WTC11 (cell line): ENCODE data around the gene DISC1. TPM values are rescaled to one million over a fixed set of nuclear protein-coding genes. Genes with fewer than 3 reads are reported as not detected.

Experiments used
- ATAC-seq: fragments of 200-7000 bp; cut with Tn5 transposase; 2 replicates; pipeline ENCODE4 v1.10.0; 2021; ENCODE audit warnings: mild to moderate bottlenecking, moderate library complexity
- CTCF ChIA-PET: fragments of 300-600 bp; sonication (Branson Sonifier 250); formaldehyde crosslinking; loops from one replicate; lab custom pipeline; 2021; ENCODE audit warnings: antibody characterized with exemption; lab: Charles Lee
- POLR2A ChIA-PET: fragments of 350-600 bp; sonication (Branson Sonifier 250); formaldehyde crosslinking; loops from one replicate; lab custom pipeline; 2021; ENCODE audit warnings: antibody characterized with exemption; lab: Charles Lee
- DNase-seq: peaks from one replicate; pipeline ENCODE4 v3.0.0; 2021; ENCODE audit warnings: low spot score
- H3K27ac Mint-ChIP-seq: 2 replicates; pipeline ENCODE4 v1.8.0; 2021; ENCODE audit warnings: mixed read lengths
- H3K27me3 Mint-ChIP-seq: 2 replicates; pipeline ENCODE4 v1.8.0; 2021; ENCODE audit warnings: low read depth, mild to moderate bottlenecking, moderate library complexity, mixed read lengths
- H3K36me3 Mint-ChIP-seq: 2 replicates; pipeline ENCODE4 v1.8.0; 2021; ENCODE audit warnings: mixed read lengths
- H3K4me1 Mint-ChIP-seq: 2 replicates; pipeline ENCODE4 v1.8.0; 2022; ENCODE audit warnings: mixed read lengths
- H3K4me3 Mint-ChIP-seq: 2 replicates; pipeline ENCODE4 v1.8.0; 2021; ENCODE audit warnings: mild to moderate bottlenecking, moderate library complexity, mixed read lengths
- H3K9me3 Mint-ChIP-seq: 2 replicates; pipeline ENCODE4 v1.8.0; 2021; ENCODE audit warnings: mixed read lengths
- ELF4 ChIP-seq: sonication (generic); formaldehyde crosslinking; IDR thresholded peaks from 2 replicates; pipeline ENCODE4 v1.8.1; 2022; ENCODE audit warnings: low read depth, mild to moderate bottlenecking, moderate library complexity, missing genetic modification reagents
- GABPB1 ChIP-seq: sonication (generic); formaldehyde crosslinking; IDR thresholded peaks from 2 replicates; pipeline ENCODE4 v1.8.1; 2023; ENCODE audit warnings: mild to moderate bottlenecking, missing genetic modification reagents
- GRHL2 ChIP-seq: fragments of 250-450 bp; sonication (Bioruptor Pico); IDR thresholded peaks from 2 replicates; pipeline ENCODE4 v1.8.0; 2022; ENCODE audit warnings: mild to moderate bottlenecking, moderate library complexity; ENCODE audit not compliant: insufficient replicate concordance, severe bottlenecking
- JAZF1 ChIP-seq: fragments of 250-450 bp; sonication (Bioruptor Pico); IDR thresholded peaks from 2 replicates; pipeline ENCODE4 v1.9.0; 2021; ENCODE audit warnings: moderate library complexity, mild to moderate bottlenecking, inconsistent platforms
- MYBL2 ChIP-seq: sonication (generic); formaldehyde crosslinking; IDR thresholded peaks from 2 replicates; pipeline ENCODE4 v1.8.1; 2023; ENCODE audit warnings: mild to moderate bottlenecking, moderate library complexity, missing genetic modification reagents
- NFATC4 ChIP-seq: fragments of 250-450 bp; sonication (Bioruptor Pico); IDR thresholded peaks from 2 replicates; pipeline ENCODE4 v1.9.0; 2021; ENCODE audit warnings: mild to moderate bottlenecking
- NFYB ChIP-seq: sonication (generic); formaldehyde crosslinking; conservative IDR thresholded peaks from 2 replicates; pipeline ENCODE4 v1.8.0; 2022; ENCODE audit warnings: low read depth, missing genetic modification reagents
- SOX15 ChIP-seq: fragments of 250-450 bp; sonication (Bioruptor Pico); IDR thresholded peaks from 2 replicates; pipeline ENCODE4 v1.9.0; 2021; ENCODE audit warnings: mild to moderate bottlenecking
- ZBTB21 ChIP-seq: sonication (generic); formaldehyde crosslinking; IDR thresholded peaks from 2 replicates; pipeline ENCODE4 v1.8.1; 2023; ENCODE audit warnings: mild to moderate bottlenecking, missing genetic modification reagents, borderline replicate concordance
- ZNF263 ChIP-seq: sonication (generic); formaldehyde crosslinking; IDR thresholded peaks from 2 replicates; pipeline ENCODE4 v1.8.1; 2022; ENCODE audit warnings: low read depth, mild to moderate bottlenecking, moderate library complexity, missing genetic modification reagents
- ZNF423 ChIP-seq: fragments of 250-450 bp; sonication (Bioruptor Pico); IDR thresholded peaks from 2 replicates; pipeline ENCODE4 v2.1.2; 2022; ENCODE audit warnings: mild to moderate bottlenecking, moderate library complexity
- ZNF671 ChIP-seq: fragments of 250-450 bp; sonication (Bioruptor Pico); IDR thresholded peaks from 2 replicates; pipeline ENCODE4 v1.8.0; 2021; ENCODE audit warnings: mild to moderate bottlenecking
- total RNA-seq: library from RNA; stranded (reverse); gene quantifications from 3 replicates; pipeline ENCODE4 v1.2.3, GENCODE V29; 2021
- TF ChIP-seq, protein P1 (sequence below): sonication (generic); formaldehyde crosslinking; IDR thresholded peaks from 2 replicates; pipeline ENCODE4 v1.8.0; 2023; ENCODE audit warnings: missing genetic modification reagents, mild to moderate bottlenecking, borderline replicate concordance
- TF ChIP-seq, protein P2 (sequence below): fragments of 200-600 bp; IDR thresholded peaks from 2 replicates; pipeline ENCODE4 v1.8.0; 2022; ENCODE audit warnings: antibody characterized with exemption
- TF ChIP-seq, protein P3 (sequence below): fragments of 250-450 bp; sonication (Bioruptor Pico); IDR thresholded peaks from 2 replicates; pipeline ENCODE4 v1.9.0; 2021; ENCODE audit warnings: mild to moderate bottlenecking
- TF ChIP-seq, protein P4 (sequence below): fragments of 250-450 bp; sonication (Bioruptor Pico); IDR thresholded peaks from 2 replicates; pipeline ENCODE4 v1.9.0; 2021; ENCODE audit warnings: mild to moderate bottlenecking, borderline replicate concordance

The DISC1 gene
- total RNA-seq, 1 experiment from 2014 or later: 5.5 TPM

DNA sequence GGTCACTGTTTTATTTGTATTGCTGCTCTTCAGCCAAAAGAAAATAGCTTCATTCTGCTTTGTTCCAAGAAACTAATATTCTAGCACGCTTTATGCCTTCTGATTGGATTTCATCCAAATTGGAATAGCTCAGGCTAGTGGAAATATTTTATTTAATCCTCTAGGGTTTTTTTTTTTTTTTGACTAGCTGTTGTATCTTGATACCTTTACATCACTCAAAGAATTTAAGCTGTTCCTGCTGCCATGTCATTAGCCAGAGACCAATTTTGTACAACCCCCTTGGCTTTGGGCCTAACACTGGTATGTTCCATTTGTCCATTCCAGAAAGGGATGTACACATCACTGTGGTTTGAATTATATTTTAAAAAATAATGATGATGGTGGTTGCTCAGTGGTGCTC, 103.0 kb downstream of the DISC1 start (continued):
- TF ChIP-seq, protein P1, sequence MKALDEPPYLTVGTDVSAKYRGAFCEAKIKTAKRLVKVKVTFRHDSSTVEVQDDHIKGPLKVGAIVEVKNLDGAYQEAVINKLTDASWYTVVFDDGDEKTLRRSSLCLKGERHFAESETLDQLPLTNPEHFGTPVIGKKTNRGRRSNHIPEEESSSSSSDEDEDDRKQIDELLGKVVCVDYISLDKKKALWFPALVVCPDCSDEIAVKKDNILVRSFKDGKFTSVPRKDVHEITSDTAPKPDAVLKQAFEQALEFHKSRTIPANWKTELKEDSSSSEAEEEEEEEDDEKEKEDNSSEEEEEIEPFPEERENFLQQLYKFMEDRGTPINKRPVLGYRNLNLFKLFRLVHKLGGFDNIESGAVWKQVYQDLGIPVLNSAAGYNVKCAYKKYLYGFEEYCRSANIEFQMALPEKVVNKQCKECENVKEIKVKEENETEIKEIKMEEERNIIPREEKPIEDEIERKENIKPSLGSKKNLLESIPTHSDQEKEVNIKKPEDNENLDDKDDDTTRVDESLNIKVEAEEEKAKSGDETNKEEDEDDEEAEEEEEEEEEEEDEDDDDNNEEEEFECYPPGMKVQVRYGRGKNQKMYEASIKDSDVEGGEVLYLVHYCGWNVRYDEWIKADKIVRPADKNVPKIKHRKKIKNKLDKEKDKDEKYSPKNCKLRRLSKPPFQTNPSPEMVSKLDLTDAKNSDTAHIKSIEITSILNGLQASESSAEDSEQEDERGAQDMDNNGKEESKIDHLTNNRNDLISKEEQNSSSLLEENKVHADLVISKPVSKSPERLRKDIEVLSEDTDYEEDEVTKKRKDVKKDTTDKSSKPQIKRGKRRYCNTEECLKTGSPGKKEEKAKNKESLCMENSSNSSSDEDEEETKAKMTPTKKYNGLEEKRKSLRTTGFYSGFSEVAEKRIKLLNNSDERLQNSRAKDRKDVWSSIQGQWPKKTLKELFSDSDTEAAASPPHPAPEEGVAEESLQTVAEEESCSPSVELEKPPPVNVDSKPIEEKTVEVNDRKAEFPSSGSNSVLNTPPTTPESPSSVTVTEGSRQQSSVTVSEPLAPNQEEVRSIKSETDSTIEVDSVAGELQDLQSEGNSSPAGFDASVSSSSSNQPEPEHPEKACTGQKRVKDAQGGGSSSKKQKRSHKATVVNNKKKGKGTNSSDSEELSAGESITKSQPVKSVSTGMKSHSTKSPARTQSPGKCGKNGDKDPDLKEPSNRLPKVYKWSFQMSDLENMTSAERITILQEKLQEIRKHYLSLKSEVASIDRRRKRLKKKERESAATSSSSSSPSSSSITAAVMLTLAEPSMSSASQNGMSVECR (CRISPR knock-in tag): no peak
- TF ChIP-seq, protein P2, sequence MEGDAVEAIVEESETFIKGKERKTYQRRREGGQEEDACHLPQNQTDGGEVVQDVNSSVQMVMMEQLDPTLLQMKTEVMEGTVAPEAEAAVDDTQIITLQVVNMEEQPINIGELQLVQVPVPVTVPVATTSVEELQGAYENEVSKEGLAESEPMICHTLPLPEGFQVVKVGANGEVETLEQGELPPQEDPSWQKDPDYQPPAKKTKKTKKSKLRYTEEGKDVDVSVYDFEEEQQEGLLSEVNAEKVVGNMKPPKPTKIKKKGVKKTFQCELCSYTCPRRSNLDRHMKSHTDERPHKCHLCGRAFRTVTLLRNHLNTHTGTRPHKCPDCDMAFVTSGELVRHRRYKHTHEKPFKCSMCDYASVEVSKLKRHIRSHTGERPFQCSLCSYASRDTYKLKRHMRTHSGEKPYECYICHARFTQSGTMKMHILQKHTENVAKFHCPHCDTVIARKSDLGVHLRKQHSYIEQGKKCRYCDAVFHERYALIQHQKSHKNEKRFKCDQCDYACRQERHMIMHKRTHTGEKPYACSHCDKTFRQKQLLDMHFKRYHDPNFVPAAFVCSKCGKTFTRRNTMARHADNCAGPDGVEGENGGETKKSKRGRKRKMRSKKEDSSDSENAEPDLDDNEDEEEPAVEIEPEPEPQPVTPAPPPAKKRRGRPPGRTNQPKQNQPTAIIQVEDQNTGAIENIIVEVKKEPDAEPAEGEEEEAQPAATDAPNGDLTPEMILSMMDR: no peak
- TF ChIP-seq SOX15 (CRISPR knock-in tag): no peak
- TF ChIP-seq, all 79 proteins: peak for 0

DNA sequence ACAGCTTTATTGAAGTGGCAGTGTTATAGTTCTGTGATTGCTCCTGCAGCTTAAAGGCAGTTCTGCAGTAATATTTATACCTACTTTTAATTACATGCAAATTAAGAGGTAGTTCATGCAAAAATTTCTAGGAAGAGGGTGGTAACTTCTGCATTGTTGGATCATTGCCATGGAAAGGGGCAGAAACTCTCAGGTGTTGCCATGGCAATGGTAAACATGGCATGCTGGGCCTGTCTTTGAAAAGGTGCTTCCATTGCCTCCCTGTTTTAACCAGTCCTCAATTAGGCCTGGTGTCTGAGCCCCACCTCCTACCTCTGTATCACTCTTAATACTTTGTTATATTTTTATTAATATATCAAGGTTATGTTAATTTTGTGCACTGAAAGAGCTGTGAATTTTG, 104.7 kb downstream of the DISC1 start:
- ChIA-PET POLR2A (no interaction called here), CTCF (no interaction called here)
- Mint-ChIP-seq H3K36me3 (no peaks in the 10 kb centered on the region; the same call in 1 of the 2 replicates), H3K27me3 (no peaks in the 10 kb centered on the region), H3K4me1 (no peaks in the 10 kb centered on the region), H3K27ac (no peak overlapping the region), H3K9me3 (peaks cover 19% of the 10 kb centered on the region), H3K4me3 (no peak overlapping the region)
- DNase-seq: no peak
- no peak for ATAC-seq
- no peak for TF ChIP-seq ELF4 (CRISPR knock-in tag)
- no peak for TF ChIP-seq GRHL2 (CRISPR knock-in tag)
- TF ChIP-seq ZBTB21 (CRISPR knock-in tag): no peak
- TF ChIP-seq ZNF263 (CRISPR knock-in tag): no peak
- no peak for TF ChIP-seq MYBL2
- TF ChIP-seq ZNF671 (CRISPR knock-in tag): no peak
- no peak for TF ChIP-seq NFYB (CRISPR knock-in tag)
- TF ChIP-seq GABPB1: no peak
- TF ChIP-seq, protein P1 (CRISPR knock-in tag): no peak
- TF ChIP-seq, protein P3, sequence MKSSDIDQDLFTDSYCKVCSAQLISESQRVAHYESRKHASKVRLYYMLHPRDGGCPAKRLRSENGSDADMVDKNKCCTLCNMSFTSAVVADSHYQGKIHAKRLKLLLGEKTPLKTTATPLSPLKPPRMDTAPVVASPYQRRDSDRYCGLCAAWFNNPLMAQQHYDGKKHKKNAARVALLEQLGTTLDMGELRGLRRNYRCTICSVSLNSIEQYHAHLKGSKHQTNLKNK (CRISPR knock-in tag): no peak
- no peak for TF ChIP-seq NFATC4 (CRISPR knock-in tag)
- TF ChIP-seq, protein P4, sequence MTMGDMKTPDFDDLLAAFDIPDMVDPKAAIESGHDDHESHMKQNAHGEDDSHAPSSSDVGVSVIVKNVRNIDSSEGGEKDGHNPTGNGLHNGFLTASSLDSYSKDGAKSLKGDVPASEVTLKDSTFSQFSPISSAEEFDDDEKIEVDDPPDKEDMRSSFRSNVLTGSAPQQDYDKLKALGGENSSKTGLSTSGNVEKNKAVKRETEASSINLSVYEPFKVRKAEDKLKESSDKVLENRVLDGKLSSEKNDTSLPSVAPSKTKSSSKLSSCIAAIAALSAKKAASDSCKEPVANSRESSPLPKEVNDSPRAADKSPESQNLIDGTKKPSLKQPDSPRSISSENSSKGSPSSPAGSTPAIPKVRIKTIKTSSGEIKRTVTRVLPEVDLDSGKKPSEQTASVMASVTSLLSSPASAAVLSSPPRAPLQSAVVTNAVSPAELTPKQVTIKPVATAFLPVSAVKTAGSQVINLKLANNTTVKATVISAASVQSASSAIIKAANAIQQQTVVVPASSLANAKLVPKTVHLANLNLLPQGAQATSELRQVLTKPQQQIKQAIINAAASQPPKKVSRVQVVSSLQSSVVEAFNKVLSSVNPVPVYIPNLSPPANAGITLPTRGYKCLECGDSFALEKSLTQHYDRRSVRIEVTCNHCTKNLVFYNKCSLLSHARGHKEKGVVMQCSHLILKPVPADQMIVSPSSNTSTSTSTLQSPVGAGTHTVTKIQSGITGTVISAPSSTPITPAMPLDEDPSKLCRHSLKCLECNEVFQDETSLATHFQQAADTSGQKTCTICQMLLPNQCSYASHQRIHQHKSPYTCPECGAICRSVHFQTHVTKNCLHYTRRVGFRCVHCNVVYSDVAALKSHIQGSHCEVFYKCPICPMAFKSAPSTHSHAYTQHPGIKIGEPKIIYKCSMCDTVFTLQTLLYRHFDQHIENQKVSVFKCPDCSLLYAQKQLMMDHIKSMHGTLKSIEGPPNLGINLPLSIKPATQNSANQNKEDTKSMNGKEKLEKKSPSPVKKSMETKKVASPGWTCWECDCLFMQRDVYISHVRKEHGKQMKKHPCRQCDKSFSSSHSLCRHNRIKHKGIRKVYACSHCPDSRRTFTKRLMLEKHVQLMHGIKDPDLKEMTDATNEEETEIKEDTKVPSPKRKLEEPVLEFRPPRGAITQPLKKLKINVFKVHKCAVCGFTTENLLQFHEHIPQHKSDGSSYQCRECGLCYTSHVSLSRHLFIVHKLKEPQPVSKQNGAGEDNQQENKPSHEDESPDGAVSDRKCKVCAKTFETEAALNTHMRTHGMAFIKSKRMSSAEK (CRISPR knock-in tag): no peak
- TF ChIP-seq JAZF1 (CRISPR knock-in tag): no peak
- TF ChIP-seq ZNF423 (CRISPR knock-in tag): no peak
